ENCODE data around the gene IFI27L1. TPM values are rescaled to one million over a fixed set of nuclear protein-coding genes. Genes with fewer than 3 reads are reported as not detected.

IFI27L1 gene
- total and polyA plus RNA-seq, 2 of the 13 experiments (the other 11 are each of a cell fraction or from before 2014, with no cell fraction given) = 11.9 to 19.0 TPM

GRCh38 chr14:94125659-94126418 is 44.7 kb downstream of the IFI27L1 start:
- H3K27me3 ChIP-seq (ENCODE audit: control insufficient read depth in 1 of 2, insufficient read depth in 2 of 2, low read length in 2 of 2) = peaks cover 2 to 30% of the 10 kb centered on the region in 2 experiments
- no TSS peak for BruUV-seq (replicated peaks)
- no peak overlapping the region for H3K4me3 ChIP-seq (replicated peaks in 1 of 3; ENCODE audit: insufficient read depth in 1 of 3, low read depth in 2 of 3, low read length in 3 of 3)
- intact Hi-C loops (cut with micrococcal nuclease; ENCODE audit: unreplicated experiment) (loop anchor here (5.0 kb wide), 1 partner anchor 44 kb away; the partner anchor contains the start of genes DDX24 and IFI27L1), in situ Hi-C loops (cut with HindIII; ENCODE audit: extremely low pct_ligation_motif_present, low pct_unique_long_range_greater_than_20kb) (no loop called here)
- ATAC-seq (no peak), FAIRE-seq (no peak), DNase-seq (ENCODE audit: low spot score) (no peak)
- H2AFZ ChIP-seq (ENCODE audit: low read length) = no peak overlapping the region
- TF ChIP-seq ZNF569 (CRISPR knock-in tag; IDR thresholded peaks at IDR 0.05; ENCODE audit: borderline replicate concordance) (no peak), ZNF280D (CRISPR knock-in tag; IDR thresholded peaks at IDR 0.05) (no peak), DNMT1 (CRISPR knock-in tag; IDR thresholded peaks at IDR 0.05) (no peak), PHB2 (IDR thresholded peaks at IDR 0.05; ENCODE audit: partially characterized antibody) (no peak), RBFOX2 (IDR thresholded peaks at IDR 0.05; ENCODE audit: low read depth, low read length) (no peak), ZNF124 (CRISPR knock-in tag; IDR thresholded peaks at IDR 0.05) (no peak), SALL1 (CRISPR knock-in tag; IDR thresholded peaks at IDR 0.05) (no peak), ZNF597 (CRISPR knock-in tag; IDR thresholded peaks at IDR 0.05) (no peak), ZNF512 (CRISPR knock-in tag; IDR thresholded peaks at IDR 0.05) (no peak), HMG20B (CRISPR knock-in tag; conservative IDR thresholded peaks at IDR 0.05) (no peak), EZH2 (conservative IDR thresholded peaks at IDR 0.05; ENCODE audit: low read depth, low read length) (no peak), SRF (IDR thresholded peaks at IDR 0.05; ENCODE audit: low read depth, low read length) (no peak), TIGD3 (CRISPR knock-in tag; IDR thresholded peaks at IDR 0.05; ENCODE audit: borderline replicate concordance) (no peak), MXD1 (CRISPR knock-in tag; IDR thresholded peaks at IDR 0.05) (no peak), ATF1 (CRISPR knock-in tag; IDR thresholded peaks at IDR 0.05) (no peak), HOXA9 (CRISPR knock-in tag; IDR thresholded peaks at IDR 0.05; ENCODE audit: borderline replicate concordance) (no peak)
- H3K79me2 ChIP-seq (ENCODE audit: insufficient read depth, low read length) = no peaks in the 10 kb centered on the region
- no peak overlapping the region for H3K9ac ChIP-seq (ENCODE audit: insufficient read depth, low read depth, low read length)
- no peaks in the 10 kb centered on the region for H3K9me3 ChIP-seq (ENCODE audit: low read length)
- POLR2A ChIA-PET = no interaction called here
- no peak overlapping the region for H3K4me2 ChIP-seq (ENCODE audit: low read depth, low read length)
- H4K20me1 ChIP-seq (ENCODE audit: insufficient read depth, low read length) = no peaks in the 10 kb centered on the region
- H3K36me3 ChIP-seq (replicated peaks in 1 of 2; ENCODE audit: control insufficient read depth in 1 of 2, insufficient read depth in 2 of 2, low read length in 2 of 2) = no peaks in the 10 kb centered on the region
- no peak overlapping the region for H3K27ac ChIP-seq (ENCODE audit: extremely low read length, insufficient read depth, low read length)
- H3K4me1 ChIP-seq (ENCODE audit: insufficient read depth, low read length) = peaks cover 32% of the 10 kb centered on the region
- CTCF ChIA-PET (ENCODE audit: low intra/inter-chr PET ratio, low total read pairs) = no interaction called here
- WGBS (ENCODE audit: low lambda C conversion rate) = 73% methylated on average over 6 of the region's 6 CpGs
